ENCODE results near the gene EIF4G1. TPM values are rescaled to one million over a fixed set of nuclear protein-coding genes. Genes with fewer than 3 reads are reported as not detected.
"Not testable (repeated sequence)": the region's sequence is repeated elsewhere in the genome, so short reads cannot be mapped to it uniquely, and the experiment has no call there.

Gene EIF4G1
- total and polyA plus RNA-seq, 7 donors = 62.9 to 249 (median 168) TPM

DNA sequence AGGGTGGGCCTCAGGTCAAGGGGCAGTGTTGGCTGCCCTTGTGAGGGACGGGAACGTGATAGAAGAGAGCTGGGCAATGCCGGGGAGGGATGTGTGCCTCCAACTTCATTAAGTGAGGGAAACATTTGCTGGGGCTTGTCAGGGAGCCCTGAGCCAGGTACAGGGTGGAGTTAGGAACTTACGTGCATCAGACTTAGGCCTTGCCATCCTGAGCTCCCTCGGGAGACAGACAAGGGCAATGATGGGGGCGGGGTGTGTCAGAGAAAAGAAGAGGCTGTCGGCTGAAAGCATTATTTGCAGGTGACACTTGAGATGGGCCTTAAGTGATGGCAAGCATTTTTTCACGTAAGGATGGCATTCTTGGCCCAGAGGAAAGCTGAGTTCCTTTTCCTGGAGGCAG lies 24.6 kb downstream of the EIF4G1 start:
- DNase-seq = no peak
- intact Hi-C loops (cut with DNase I) = loop anchor here (2.0 to 10.0 kb wide), 2 partner anchors 24 to 704 kb away; partner anchors contain the start of gene KLHL24
- H3K4me1 ChIP-seq = peaks cover 3 to 42% (median 42%) of the 10 kb centered on the region in 4 donors
- peak overlapping the region; percentile 2 to 97 (median 38) for H3K4me3 ChIP-seq
- H3K27ac ChIP-seq = peak overlapping the region; percentile 95 to 100 (median 99)
- 83 to 84% methylated on average over 8 of the region's 8 CpGs for WGBS, 2 donors
- H3K27me3 ChIP-seq = no peaks in the 10 kb centered on the region
- H3K36me3 ChIP-seq = peaks cover 21 to 42% (median 34%) of the 10 kb centered on the region in 4 donors
- H3K9me3 ChIP-seq = no peaks in the 10 kb centered on the region
- TF ChIP-seq POLR2A (IDR thresholded peaks at IDR 0.05) = no peak
- no peak for TF ChIP-seq POLR2AphosphoS5 (IDR thresholded peaks at IDR 0.05)
- no peak for TF ChIP-seq EP300 (IDR thresholded peaks at IDR 0.05)
- TF ChIP-seq, protein P1, sequence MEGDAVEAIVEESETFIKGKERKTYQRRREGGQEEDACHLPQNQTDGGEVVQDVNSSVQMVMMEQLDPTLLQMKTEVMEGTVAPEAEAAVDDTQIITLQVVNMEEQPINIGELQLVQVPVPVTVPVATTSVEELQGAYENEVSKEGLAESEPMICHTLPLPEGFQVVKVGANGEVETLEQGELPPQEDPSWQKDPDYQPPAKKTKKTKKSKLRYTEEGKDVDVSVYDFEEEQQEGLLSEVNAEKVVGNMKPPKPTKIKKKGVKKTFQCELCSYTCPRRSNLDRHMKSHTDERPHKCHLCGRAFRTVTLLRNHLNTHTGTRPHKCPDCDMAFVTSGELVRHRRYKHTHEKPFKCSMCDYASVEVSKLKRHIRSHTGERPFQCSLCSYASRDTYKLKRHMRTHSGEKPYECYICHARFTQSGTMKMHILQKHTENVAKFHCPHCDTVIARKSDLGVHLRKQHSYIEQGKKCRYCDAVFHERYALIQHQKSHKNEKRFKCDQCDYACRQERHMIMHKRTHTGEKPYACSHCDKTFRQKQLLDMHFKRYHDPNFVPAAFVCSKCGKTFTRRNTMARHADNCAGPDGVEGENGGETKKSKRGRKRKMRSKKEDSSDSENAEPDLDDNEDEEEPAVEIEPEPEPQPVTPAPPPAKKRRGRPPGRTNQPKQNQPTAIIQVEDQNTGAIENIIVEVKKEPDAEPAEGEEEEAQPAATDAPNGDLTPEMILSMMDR (IDR thresholded peaks at IDR 0.05) = no peak

DNA sequence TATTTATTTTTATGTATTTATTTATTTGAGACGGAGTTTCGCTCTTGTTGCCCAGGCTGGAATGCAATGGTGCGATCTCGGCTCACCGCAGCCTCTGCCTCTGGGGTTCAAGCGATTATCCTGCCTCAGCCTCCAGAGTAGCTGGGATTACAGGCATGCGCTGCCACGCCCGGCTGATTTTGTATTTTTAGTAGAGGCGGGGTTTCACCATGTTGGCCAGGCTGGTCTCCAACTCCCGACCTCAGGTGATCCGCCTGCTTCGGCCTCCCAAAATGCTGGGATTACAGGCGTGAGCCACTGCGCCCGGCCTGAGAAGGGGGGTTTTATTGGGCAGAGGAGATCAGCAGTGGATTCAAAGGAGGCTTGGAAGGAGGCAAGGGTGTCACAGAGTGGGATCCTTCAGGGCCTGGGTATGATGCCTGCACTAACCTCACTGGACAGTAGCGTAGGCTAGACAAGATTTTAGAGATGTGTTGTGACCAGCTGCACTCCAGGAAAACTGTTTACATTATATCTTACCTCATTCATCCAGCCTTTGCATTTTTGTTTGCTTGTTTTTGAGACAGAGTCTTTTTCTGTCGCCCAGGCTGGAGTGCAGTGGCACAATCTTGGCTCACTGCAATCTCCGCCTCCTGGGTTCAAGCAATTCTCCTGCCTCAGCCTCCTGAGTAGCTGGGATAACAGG lies 25.2 kb downstream of the EIF4G1 start:
- Histone ChIP-seq H3K4me1 (peaks cover 3 to 42% (median 42%) of the 10 kb centered on the region in 4 donors), H3K27ac (peak overlapping the region; percentile 95 to 100 (median 99)), H3K36me3 (peaks cover 21 to 42% (median 35%) of the 10 kb centered on the region in 4 donors)
- WGBS, 2 donors = 90 to 92% methylated on average over 19 of the region's 19 CpGs
- intact Hi-C loops (cut with DNase I) = loop anchor here (2.0 to 10.0 kb wide), 3 partner anchors 23 to 705 kb away; partner anchors contain the start of gene KLHL24
- not testable (repeated sequence) for DNase-seq, H3K4me3 ChIP-seq, H3K9me3 ChIP-seq, H3K27me3 ChIP-seq

DNA sequence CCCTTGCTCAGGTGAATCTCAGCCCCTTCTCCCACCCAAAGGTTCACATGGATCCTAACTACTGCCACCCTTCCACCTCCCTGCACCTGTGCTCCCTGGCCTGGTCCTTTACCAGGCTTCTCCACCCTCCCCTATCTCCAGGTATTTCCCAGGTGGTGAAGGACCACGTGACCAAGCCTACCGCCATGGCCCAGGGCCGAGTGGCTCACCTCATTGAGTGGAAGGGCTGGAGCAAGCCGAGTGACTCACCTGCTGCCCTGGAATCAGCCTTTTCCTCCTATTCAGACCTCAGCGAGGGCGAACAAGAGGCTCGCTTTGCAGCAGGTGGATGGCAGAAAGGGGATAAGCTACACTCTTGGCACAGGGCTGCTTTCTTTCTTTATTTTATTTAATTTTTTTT lies 27.5 kb downstream of the EIF4G1 start:
- Histone ChIP-seq H3K27me3 (no peaks in the 10 kb centered on the region), H3K27ac (no peak overlapping the region), H3K4me1 (peaks cover 3 to 46% (median 34%) of the 10 kb centered on the region in 4 donors), H3K9me3 (no peaks in the 10 kb centered on the region), H3K36me3 (peaks cover 25 to 44% (median 38%) of the 10 kb centered on the region in 4 donors), H3K4me3 (no peak overlapping the region)
- TF ChIP-seq, protein P1 (IDR thresholded peaks at IDR 0.05) = no peak
- TF ChIP-seq POLR2A (IDR thresholded peaks at IDR 0.05) (no peak), POLR2AphosphoS5 (IDR thresholded peaks at IDR 0.05) (no peak), EP300 (IDR thresholded peaks at IDR 0.05) (no peak)
- no peak for DNase-seq
- WGBS, 2 donors = 84 to 92% methylated on average over 7 of the region's 7 CpGs
- intact Hi-C loops (cut with DNase I) = loop anchor here (5.0 kb wide), 1 partner anchor 40 kb away; no protein-coding TSS in a partner anchor

DNA sequence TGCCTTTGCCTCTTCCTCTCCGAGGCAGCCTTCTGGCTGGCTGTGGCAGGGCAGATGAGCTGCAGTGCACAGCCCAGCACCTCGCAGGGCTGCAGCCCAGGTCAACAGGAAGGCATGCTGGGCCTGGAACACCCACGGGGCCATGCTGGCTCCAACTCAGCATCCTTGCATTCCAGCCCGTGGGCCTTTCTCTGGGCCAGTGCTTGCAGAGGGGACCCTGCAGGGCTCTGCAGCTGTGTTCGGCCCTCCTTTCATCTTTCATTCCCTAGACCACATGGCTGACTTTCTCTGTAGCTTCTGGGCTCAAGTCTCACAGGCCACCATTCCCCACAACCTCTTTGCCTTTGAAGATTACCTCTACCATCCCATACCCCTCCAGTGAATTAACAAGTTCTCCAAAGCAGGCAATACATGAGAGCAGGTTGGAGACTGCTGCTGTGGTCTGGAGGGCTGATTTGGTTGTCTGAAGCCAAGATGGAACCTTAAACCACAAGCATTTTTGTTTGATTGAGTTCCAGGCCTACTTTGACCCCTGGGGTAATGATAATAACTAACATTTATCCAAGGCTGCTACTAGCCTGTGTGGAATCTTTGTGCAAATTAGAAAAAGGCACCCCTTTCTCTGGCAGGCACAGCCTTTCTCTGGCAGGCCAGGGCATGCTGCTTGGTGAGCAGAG lies 28.9 kb downstream of the EIF4G1 start:
- TF ChIP-seq EP300 (IDR thresholded peaks at IDR 0.05) = no peak
- TF ChIP-seq POLR2AphosphoS5 (IDR thresholded peaks at IDR 0.05) = no peak
- TF ChIP-seq POLR2A (IDR thresholded peaks at IDR 0.05) = no peak
- TF ChIP-seq, protein P1 (IDR thresholded peaks at IDR 0.05) = no peak
- H3K4me3 ChIP-seq = no peak overlapping the region
- 86 to 90% methylated on average over 5 of the region's 5 CpGs for WGBS, 2 donors
- no peak overlapping the region for H3K27ac ChIP-seq
- H3K36me3 ChIP-seq = peaks cover 25 to 44% (median 38%) of the 10 kb centered on the region in 4 donors
- intact Hi-C loops (cut with DNase I) = loop anchor here (5.0 kb wide), 1 partner anchor 41 kb away; no protein-coding TSS in a partner anchor
- peaks cover 0 to 32% (median 20%) of the 10 kb centered on the region in 4 donors for H3K4me1 ChIP-seq
- DNase-seq = no peak
- no peaks in the 10 kb centered on the region for H3K9me3 ChIP-seq
- H3K27me3 ChIP-seq = no peaks in the 10 kb centered on the region

Measured in sigmoid colon (tissue), 7 donors.